Endothelial cell of umbilical vein (primary cell): ENCODE data around the gene CCDC9B. TPM values are rescaled to one million over a fixed set of nuclear protein-coding genes. Genes with fewer than 3 reads are reported as not detected.

ENCODE experiments used
- BruUV-seq: library from RNA; stranded (reverse); fragments of 400-500 nt; replicated peaks from 2 replicates; lab custom pipeline; 2021; lab: Mats Ljungman, UMichigan
- CTCF ChIA-PET: fragments of 300-600, 350-600 bp; sonication (Branson Sonifier 250); formaldehyde crosslinking; loops from one replicate; lab custom pipeline; 2021; ENCODE audit warnings: antibody characterized with exemption, inconsistent platforms; lab: Charles Lee
- POLR2A ChIA-PET: fragments of 300-600, 350-600 bp; sonication (Branson Sonifier 250); formaldehyde crosslinking; loops from one replicate; lab custom pipeline; 2021; ENCODE audit warnings: antibody characterized with exemption, inconsistent platforms; lab: Charles Lee
- DNase-seq: peaks from one replicate; pipeline ENCODE4 v3.0.0-alpha.2; 2011; ENCODE audit warnings: low read depth, low spot score
- FAIRE-seq: peaks from 2 replicates; lab custom pipeline; 2011; peaks lifted over from hg19 to GRCh38; lab: Jason Lieb, UNC
- H2AFZ ChIP-seq: 2 replicates; pipeline ENCODE4 v1.6.0; 2012; ENCODE audit warnings: low read depth, low read length, control low read depth, inconsistent platforms
- H3K27ac ChIP-seq: 2 replicates; pipeline ENCODE4 v1.5.1; 2011; ENCODE audit warnings: low read depth, mild to moderate bottlenecking, control low read depth, low read length, moderate library complexity; ENCODE audit not compliant: insufficient read depth
- H3K27me3 ChIP-seq, 2 experiments: 2 replicates each; pipeline versions ENCODE4 v1.6.0 to v1.6.1; 2011; ENCODE audit warnings: low read length in 2 of 2, mixed read lengths in 1 of 2; ENCODE audit not compliant: control insufficient read depth in 2 of 2, insufficient read depth in 2 of 2
- H3K36me3 ChIP-seq, 2 experiments: 2 replicates in 1 of 2; 3 replicates in 1 of 2; pipeline ENCODE4 v1.5.1; 2011; ENCODE audit warnings: low read length in 2 of 2, mild to moderate bottlenecking in 1 of 2, moderate library complexity in 1 of 2; ENCODE audit not compliant: control insufficient read depth in 2 of 2, insufficient read depth in 2 of 2; ENCODE audit errors: extremely low read depth in 1 of 2
- H3K4me1 ChIP-seq: 3 replicates; pipeline ENCODE4 v1.5.1; 2011; ENCODE audit warnings: mild to moderate bottlenecking, low read length; ENCODE audit not compliant: control insufficient read depth, insufficient read depth; ENCODE audit errors: extremely low read depth
- H3K4me2 ChIP-seq: 2 replicates; pipeline ENCODE4 v1.6.1; 2011; ENCODE audit warnings: low read length, control low read depth, mixed read lengths; ENCODE audit not compliant: insufficient read depth
- H3K4me3 ChIP-seq, 3 experiments: fragments of 200-600 bp in 1 of 3; sonication (generic), shearing (Covaris generic) in 1 of 3; replicated peaks in 1 of 3; 2 replicates each; pipeline ENCODE4 v1.5.1; 2011 to 2016; ENCODE audit warnings: control low read depth in 3 of 3, low read length in 3 of 3, mild to moderate bottlenecking in 2 of 3, inconsistent platforms in 1 of 3, low read depth in 1 of 3, moderate library complexity in 1 of 3; ENCODE audit not compliant: insufficient read depth in 1 of 3
- H3K79me2 ChIP-seq: 2 replicates; pipeline ENCODE4 v1.6.0; 2012; ENCODE audit warnings: low read length, inconsistent platforms; ENCODE audit not compliant: control insufficient read depth, insufficient read depth
- H3K9ac ChIP-seq: replicated peaks from 2 replicates; pipeline ENCODE3; 2011; ENCODE audit warnings: low read length, control low read depth; ENCODE audit not compliant: insufficient read depth; ENCODE audit errors: extremely low read depth
- H3K9me1 ChIP-seq: replicated peaks from 3 replicates; pipeline ENCODE4 v1.6.0; 2011; ENCODE audit warnings: mild to moderate bottlenecking, low read length; ENCODE audit not compliant: control insufficient read depth, insufficient read depth; ENCODE audit errors: extremely low read depth
- H3K9me3 ChIP-seq: replicated peaks from 2 replicates; pipeline ENCODE4 v1.5.1; 2012; ENCODE audit warnings: low read length, inconsistent platforms; ENCODE audit not compliant: control insufficient read depth, insufficient read depth
- H4K20me1 ChIP-seq: replicated peaks from 2 replicates; pipeline ENCODE3; 2011; ENCODE audit warnings: mild to moderate bottlenecking, low read length; ENCODE audit not compliant: control insufficient read depth, insufficient read depth; ENCODE audit errors: extremely low read depth
- EZH2 ChIP-seq: IDR thresholded peaks from 2 replicates; pipeline ENCODE4 v1.6.1; 2012; ENCODE audit warnings: borderline replicate concordance, low read depth, mild to moderate bottlenecking, moderate library complexity, low read length, inconsistent platforms; ENCODE audit not compliant: severe bottlenecking
- FOS ChIP-seq: IDR thresholded peaks from 2 replicates; pipeline ENCODE4 v1.6.1; 2011; ENCODE audit warnings: mild to moderate bottlenecking, low read length, moderate library complexity, borderline replicate concordance; ENCODE audit not compliant: insufficient read depth
- GATA2 ChIP-seq: IDR thresholded peaks from 2 replicates; pipeline ENCODE4 v1.7.0; 2011; ENCODE audit warnings: low read depth, mild to moderate bottlenecking, moderate library complexity, mixed read lengths, low read length; ENCODE audit not compliant: insufficient read length, insufficient read depth
- JUN ChIP-seq: IDR thresholded peaks from 2 replicates; pipeline ENCODE4 v1.6.1; 2011; ENCODE audit warnings: borderline replicate concordance, low read depth; ENCODE audit not compliant: insufficient read length, insufficient read depth
- MYC ChIP-seq: IDR thresholded peaks from one replicate; pipeline ENCODE4 v1.6.1; 2011; ENCODE audit warnings: mild to moderate bottlenecking, low read depth, low read length
- POLR2A ChIP-seq: IDR thresholded peaks from 2 replicates; pipeline ENCODE4 v1.6.1; 2012; ENCODE audit warnings: low read depth, mild to moderate bottlenecking, control low read depth, low read length
- POLR2AphosphoS5 ChIP-seq: IDR thresholded peaks from 2 replicates; pipeline ENCODE4 v1.6.1; 2012; ENCODE audit warnings: low read depth, mild to moderate bottlenecking, control low read depth, low read length, moderate library complexity; ENCODE audit not compliant: insufficient read depth
- dilution Hi-C: fragments of 300-500 bp; cut with MboI; formaldehyde crosslinking; loops from one replicate; pipeline ENCODE4 v1.15.0; 2019; ENCODE audit warnings: low sequenced_read_pairs; ENCODE audit not compliant: extremely low pct_ligation_motif_present
- intact Hi-C: fragments of 100-400 bp; cut with micrococcal nuclease; formaldehyde crosslinking; loops from one replicate; pipeline ENCODE4 v1.10.0; 2022
- polyA plus RNA-seq, 4 experiments: library from polyadenylated mRNA; depleted of rRNA in 3 of 4; stranded (reverse) in 3 of 4; unstranded in 1 of 4; fragments of >200 nt; gene quantifications; 2 replicates each; pipeline versions ENCODE4 v1.2.1 to v1.2.3, GENCODE V29; 2011 to 2012; ENCODE audit warnings: missing spikeins in 1 of 4
- total RNA-seq: library from RNA; stranded (reverse); gene quantifications from 2 replicates; pipeline ENCODE4 v1.2.3, GENCODE V29; 2021
- TF ChIP-seq, protein P1 (sequence below): IDR thresholded peaks from 2 replicates; pipeline ENCODE4 v1.6.1; 2011; ENCODE audit not compliant: insufficient read depth, insufficient read length
- TF ChIP-seq, protein P2 (sequence below), 2 donors: IDR thresholded peaks; 1 replicate in 1 of 2; 2 replicates in 1 of 2; pipeline ENCODE4 v1.5.1; 2011; ENCODE audit warnings: low read length in 2 of 2, mild to moderate bottlenecking in 2 of 2, moderate library complexity in 2 of 2, control low read depth in 1 of 2, inconsistent platforms in 1 of 2, low read depth in 1 of 2; ENCODE audit not compliant: insufficient read depth in 1 of 2; ENCODE audit errors: extremely low read depth in 1 of 2

CCDC9B gene
- total and polyA plus RNA-seq, 2 donors (not counting 3 experiments of a cell fraction or from before 2014, with no cell fraction given): 7.6 to 46.0 TPM

DNA sequence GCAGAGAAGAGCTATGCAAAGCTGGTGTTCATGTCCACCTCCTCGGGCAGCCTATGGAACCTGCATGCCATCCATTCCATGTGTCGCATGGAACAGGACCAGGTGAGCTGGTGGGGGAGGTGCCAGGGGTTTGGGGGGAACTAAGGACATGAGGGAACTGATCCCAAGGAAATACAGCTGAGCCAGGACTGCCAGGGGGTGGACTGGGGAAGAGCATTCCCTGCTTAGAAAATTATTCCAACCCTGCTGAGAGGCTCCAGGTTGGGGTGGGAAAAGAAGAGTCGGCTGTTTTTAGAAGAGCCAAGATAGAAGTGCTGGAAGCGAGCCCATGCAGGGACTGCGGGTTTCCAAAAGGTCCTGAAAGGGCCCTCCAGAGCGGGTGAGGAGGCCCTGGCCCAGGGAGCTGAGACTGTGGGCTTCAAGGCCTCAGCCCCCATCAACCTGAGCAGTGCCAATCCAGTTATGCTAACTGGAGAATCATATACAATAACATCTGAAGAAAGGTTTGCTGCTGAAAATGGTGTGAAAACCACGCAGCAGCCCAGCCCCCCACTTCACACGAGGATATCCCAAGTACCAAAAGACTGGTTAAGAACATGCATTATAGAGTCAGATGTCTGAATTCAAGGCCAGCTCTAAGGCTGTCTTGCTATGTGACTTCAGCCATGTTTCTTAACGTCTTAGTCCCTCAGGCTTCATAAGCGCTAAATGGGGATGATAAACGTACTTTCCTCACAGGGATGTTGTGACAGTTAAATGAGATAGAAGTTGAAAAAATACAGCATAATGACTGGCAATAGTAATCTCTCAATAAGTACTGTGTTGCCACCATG, 25.1 kb upstream of the CCDC9B start:
- intact Hi-C loops (loop anchor here (5.0 kb wide), 2 partner anchors 41 to 141 kb away; partner anchors contain the start of gene IVD), dilution Hi-C loops (no loop called here)
- H4K20me1 ChIP-seq: no peaks in the 10 kb centered on the region
- H3K9ac ChIP-seq: no peak overlapping the region
- H3K4me2 ChIP-seq: no peak overlapping the region
- no peak overlapping the region for H2AFZ ChIP-seq
- ChIA-PET CTCF (interaction anchor here (1.0 to 9.4 kb wide), 11 partner anchors 10 to 87 kb away, joined by 3 to 60 read pairs (median 8); partner anchors contain the start of gene CCDC9B), POLR2A (interaction anchor here (0.5 to 0.6 kb wide), 2 partner anchors 11 to 51 kb away, joined by 3 to 6 read pairs; no protein-coding TSS in a partner anchor)
- H3K9me1 ChIP-seq: no peaks in the 10 kb centered on the region
- BruUV-seq: no TSS peak
- no peak for FAIRE-seq
- peaks cover 3% of the 10 kb centered on the region for H3K4me1 ChIP-seq
- peaks cover 0 to 4% of the 10 kb centered on the region in 2 experiments for H3K27me3 ChIP-seq
- no peak overlapping the region for H3K27ac ChIP-seq
- no peaks in the 10 kb centered on the region for H3K36me3 ChIP-seq
- no peak for DNase-seq
- no peak overlapping the region for H3K4me3 ChIP-seq
- TF ChIP-seq MYC (no peak), POLR2A (no peak), GATA2 (no peak), POLR2AphosphoS5 (no peak), EZH2 (no peak), FOS (no peak), JUN (no peak)
- TF ChIP-seq, protein P1, sequence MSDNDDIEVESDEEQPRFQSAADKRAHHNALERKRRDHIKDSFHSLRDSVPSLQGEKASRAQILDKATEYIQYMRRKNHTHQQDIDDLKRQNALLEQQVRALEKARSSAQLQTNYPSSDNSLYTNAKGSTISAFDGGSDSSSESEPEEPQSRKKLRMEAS: no peak
- TF ChIP-seq, protein P2, sequence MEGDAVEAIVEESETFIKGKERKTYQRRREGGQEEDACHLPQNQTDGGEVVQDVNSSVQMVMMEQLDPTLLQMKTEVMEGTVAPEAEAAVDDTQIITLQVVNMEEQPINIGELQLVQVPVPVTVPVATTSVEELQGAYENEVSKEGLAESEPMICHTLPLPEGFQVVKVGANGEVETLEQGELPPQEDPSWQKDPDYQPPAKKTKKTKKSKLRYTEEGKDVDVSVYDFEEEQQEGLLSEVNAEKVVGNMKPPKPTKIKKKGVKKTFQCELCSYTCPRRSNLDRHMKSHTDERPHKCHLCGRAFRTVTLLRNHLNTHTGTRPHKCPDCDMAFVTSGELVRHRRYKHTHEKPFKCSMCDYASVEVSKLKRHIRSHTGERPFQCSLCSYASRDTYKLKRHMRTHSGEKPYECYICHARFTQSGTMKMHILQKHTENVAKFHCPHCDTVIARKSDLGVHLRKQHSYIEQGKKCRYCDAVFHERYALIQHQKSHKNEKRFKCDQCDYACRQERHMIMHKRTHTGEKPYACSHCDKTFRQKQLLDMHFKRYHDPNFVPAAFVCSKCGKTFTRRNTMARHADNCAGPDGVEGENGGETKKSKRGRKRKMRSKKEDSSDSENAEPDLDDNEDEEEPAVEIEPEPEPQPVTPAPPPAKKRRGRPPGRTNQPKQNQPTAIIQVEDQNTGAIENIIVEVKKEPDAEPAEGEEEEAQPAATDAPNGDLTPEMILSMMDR (IDR thresholded peaks at IDR 0.05; ENCODE audit: extremely low read depth in 1 of 2, insufficient read depth in 1 of 2, low read depth in 1 of 2, low read length in 2 of 2): no peak
- no peaks in the 10 kb centered on the region for H3K79me2 ChIP-seq
- H3K9me3 ChIP-seq: no peaks in the 10 kb centered on the region
